ENCODE results near the gene EXD3.

DNA sequence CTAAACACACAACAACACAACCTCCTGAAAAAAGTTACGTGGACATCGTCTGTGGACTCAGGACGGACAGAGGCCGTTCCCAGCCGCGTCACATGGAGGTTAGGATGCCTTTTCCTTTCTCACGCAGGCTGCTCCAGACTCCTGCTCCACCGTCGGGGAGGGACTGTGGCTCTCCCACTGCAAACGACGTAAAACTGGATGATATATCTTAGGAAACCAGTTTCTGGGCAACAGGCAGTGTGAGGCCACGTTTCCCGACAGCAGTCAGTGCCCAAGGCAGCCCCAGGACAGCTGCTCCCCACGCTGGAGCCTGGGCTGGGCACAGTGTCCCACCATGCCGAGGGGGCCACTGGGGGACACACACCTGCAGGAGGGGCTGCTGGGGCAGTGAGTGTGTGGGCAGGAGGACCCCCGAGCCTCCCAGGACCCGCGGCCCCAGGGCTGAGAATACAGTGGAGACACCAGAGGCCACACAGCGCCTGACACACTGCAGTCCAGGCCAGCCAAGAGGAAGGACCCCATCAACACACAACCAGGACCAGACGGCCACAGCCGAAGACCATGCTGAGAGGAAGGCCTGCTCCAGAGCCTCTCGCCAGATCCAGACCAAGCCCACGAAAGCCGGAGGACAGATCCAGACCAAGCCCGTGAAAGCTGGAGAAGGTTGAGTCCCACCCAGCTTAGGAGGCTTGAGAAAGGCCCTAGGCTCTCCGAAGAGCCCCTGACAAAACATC, 26.2 kb downstream of the EXD3 start:
- TF ChIP-seq, protein P1, sequence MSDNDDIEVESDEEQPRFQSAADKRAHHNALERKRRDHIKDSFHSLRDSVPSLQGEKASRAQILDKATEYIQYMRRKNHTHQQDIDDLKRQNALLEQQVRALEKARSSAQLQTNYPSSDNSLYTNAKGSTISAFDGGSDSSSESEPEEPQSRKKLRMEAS (IDR thresholded peaks at IDR 0.05) = no peak
- no peak for TF ChIP-seq ZNF318 (CRISPR knock-in tag; IDR thresholded peaks at IDR 0.05)
- TF ChIP-seq, protein P2, sequence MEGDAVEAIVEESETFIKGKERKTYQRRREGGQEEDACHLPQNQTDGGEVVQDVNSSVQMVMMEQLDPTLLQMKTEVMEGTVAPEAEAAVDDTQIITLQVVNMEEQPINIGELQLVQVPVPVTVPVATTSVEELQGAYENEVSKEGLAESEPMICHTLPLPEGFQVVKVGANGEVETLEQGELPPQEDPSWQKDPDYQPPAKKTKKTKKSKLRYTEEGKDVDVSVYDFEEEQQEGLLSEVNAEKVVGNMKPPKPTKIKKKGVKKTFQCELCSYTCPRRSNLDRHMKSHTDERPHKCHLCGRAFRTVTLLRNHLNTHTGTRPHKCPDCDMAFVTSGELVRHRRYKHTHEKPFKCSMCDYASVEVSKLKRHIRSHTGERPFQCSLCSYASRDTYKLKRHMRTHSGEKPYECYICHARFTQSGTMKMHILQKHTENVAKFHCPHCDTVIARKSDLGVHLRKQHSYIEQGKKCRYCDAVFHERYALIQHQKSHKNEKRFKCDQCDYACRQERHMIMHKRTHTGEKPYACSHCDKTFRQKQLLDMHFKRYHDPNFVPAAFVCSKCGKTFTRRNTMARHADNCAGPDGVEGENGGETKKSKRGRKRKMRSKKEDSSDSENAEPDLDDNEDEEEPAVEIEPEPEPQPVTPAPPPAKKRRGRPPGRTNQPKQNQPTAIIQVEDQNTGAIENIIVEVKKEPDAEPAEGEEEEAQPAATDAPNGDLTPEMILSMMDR (CRISPR knock-in tag; IDR thresholded peaks at IDR 0.05) = no peak
